Astrocyte of the spinal cord (primary cell): ENCODE measurements around the gene CEP89.

ENCODE experiments used
- DNase-seq: peaks from one replicate; pipeline ENCODE4 v3.0.0; 2011; ENCODE audit warnings: low read depth, low spot score
- H3K4me3 ChIP-seq: 2 replicates; pipeline ENCODE4 v1.5.1; 2011; ENCODE audit warnings: low read depth, mild to moderate bottlenecking, low read length, moderate library complexity
- CTCF ChIP-seq: IDR thresholded peaks from 2 replicates; pipeline ENCODE4 v1.5.1; 2012; ENCODE audit warnings: low read depth, mild to moderate bottlenecking, low read length, inconsistent platforms
- in situ Hi-C: cut with HindIII; loops from 2 replicates; pipeline ENCODE4 v1.10.0; 2017; ENCODE audit warnings: low sequenced_read_pairs

CEP89 gene

DNA sequence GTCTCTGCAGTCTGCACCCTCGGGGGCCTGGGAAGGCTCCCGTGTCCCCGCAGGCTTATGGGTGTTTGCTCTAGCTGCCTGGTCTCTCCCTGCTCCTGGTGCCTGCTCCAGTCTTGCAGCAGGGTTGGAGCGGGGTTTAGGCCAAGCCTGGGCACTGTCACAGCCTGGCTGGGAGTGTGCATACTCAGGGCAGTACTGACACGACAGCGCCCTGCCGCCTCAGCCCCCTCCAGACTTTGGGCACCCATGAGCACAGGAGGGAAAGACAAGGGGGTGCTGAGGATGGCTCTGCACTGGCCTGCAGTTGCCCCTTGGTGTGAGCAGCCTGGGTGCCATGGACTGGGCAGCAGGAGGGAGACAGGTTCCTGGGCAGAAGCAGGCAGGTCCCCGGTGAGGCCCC is 35.7 kb downstream of the CEP89 start:
- no peak for DNase-seq
- in situ Hi-C loops, result no loop called here
- no peak overlapping the region for H3K4me3 ChIP-seq
- no peak for TF ChIP-seq CTCF

GRCh38 chr19:32935629-32936028 is 36.1 kb downstream of the CEP89 start:
- DNase-seq, result no peak
- H3K4me3 ChIP-seq, result no peak overlapping the region
- in situ Hi-C loops, result no loop called here
- no peak for TF ChIP-seq CTCF

- no peak for DNase-seq
- TF ChIP-seq CTCF, result no peak
- in situ Hi-C loops, result no loop called here
- no peak overlapping the region for H3K4me3 ChIP-seq
Measured at GRCh38 chr19:32933571-32933970, 38.2 kb downstream of the CEP89 start.

- in situ Hi-C loops, result no loop called here
- TF ChIP-seq CTCF, result no peak
Measured at GRCh38 chr19:32930567-32930966, 41.2 kb downstream of the CEP89 start.

DNA sequence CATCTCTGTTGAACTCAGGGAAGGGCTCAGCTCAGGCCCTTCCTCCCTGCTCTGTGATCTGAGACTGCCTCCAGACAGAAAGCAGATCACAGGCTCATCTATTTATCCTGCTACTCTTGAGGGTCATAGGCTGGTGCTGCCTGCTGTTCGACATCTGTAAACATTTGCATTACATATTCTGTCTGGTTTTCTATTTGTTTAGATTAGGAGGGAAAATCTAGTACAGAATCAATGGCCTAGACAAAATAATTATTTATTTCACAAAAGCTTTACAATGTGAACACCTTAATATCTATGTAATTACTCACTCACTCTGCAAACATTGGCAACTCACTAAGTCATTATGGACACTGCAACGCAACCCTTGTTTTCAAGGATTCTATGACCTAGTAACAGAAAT is 43.0 kb downstream of the CEP89 start:
- TF ChIP-seq CTCF, result no peak
- H3K4me3 ChIP-seq, result no peak overlapping the region
- DNase-seq, result peak; percentile 16
- in situ Hi-C loops, result no loop called here

More at GRCh38 chr19:32930567-32930966, 41.2 kb downstream of the CEP89 start:
- DNase-seq, result no peak
- no peak overlapping the region for H3K4me3 ChIP-seq

- TF ChIP-seq CTCF, result no peak
- no peak for DNase-seq
- H3K4me3 ChIP-seq, result no peak overlapping the region
- in situ Hi-C loops, result no loop called here
Measured at GRCh38 chr19:32924200-32924599, 47.6 kb downstream of the CEP89 start.

- in situ Hi-C loops, result no loop called here
- no peak overlapping the region for H3K4me3 ChIP-seq
- TF ChIP-seq CTCF, result no peak
- DNase-seq, result no peak
Measured at GRCh38 chr19:32921624-32922023, 50.1 kb downstream of the CEP89 start.
